GM19452 (cell line): ENCODE results near the gene TTC39C.

Experiments
- ATAC-seq: cut with Tn5 transposase; IDR thresholded peaks from one replicate; pipeline ENCODE4 v1.9.1; 2021; ENCODE audit not compliant: unreplicated experiment

The TTC39C gene

DNA sequence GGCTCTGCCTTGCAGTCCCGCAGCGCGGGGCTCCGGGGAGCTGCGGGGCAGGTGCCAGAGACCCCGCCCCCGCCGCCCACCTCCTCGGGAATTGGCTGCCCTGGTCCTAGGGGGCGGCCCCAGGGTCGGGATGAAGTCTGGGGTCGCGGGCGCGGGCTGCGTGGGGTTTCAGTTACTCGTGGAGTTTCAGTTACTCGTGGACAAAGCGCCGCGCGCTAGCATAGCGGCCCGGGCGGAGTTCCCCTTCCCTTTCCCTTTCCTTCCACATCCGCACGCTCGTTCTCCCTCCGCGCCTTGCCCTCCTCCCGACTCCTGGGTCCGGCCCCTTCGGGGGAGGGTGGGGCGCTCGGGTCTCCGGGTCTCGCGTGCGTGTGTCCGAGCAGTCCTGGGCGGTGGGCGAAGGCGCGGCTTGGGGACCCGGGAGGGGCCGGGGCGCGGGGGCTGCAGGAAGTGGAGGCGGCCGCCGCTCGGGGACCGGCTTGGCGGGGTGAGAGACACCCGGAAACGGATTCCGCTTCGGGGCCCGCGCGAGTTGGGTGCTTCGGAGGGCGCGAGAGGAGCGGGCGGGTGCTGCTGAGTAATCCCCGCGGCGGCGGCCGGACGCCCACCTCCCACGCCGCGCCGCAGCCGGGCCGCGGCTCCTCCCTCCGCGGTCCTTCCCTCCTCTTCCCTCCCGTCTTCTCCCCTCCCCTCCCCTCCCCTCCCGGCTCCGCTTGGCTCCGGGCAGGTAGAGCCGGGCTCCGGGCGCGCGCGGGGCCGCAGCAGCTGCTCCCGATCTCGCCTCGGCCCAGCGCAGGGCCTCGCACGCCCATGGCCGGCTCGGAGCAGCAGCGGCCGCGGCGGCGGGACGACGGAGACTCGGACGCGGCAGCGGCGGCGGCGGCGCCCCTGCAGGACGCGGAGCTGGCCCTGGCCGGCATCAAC is at the start of gene TTC39C:
TTC39C (plus strand) TSS at position 693 of the 924 bp plus-strand sequence; CDS start at position 811, 118 bp downstream.
- ATAC-seq = peak; percentile 40

DNA sequence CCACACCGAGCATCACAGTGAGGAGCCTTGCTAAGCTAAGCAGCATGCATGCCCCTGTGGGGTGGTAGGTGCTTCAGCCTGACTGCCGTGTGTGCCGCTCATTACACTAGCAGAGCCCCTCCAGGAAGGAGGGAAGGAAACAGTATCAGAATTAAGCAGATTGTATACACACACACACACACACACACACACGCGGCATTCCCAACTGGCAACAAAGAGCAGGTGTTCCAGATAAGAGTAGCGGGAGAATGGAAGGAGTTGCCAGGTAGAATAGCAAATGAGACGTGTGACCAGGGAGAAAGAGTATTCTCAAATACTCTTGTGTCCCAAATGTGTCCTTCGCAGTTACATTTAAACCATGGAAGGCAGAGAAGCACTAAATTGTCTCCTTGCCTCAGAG is 47.6 kb upstream of the TTC39C start:
- no peak for ATAC-seq

GRCh38 chr18:23967321-23968089 is 47.0 kb upstream of the TTC39C start:
- ATAC-seq = peak; percentile 70

DNA sequence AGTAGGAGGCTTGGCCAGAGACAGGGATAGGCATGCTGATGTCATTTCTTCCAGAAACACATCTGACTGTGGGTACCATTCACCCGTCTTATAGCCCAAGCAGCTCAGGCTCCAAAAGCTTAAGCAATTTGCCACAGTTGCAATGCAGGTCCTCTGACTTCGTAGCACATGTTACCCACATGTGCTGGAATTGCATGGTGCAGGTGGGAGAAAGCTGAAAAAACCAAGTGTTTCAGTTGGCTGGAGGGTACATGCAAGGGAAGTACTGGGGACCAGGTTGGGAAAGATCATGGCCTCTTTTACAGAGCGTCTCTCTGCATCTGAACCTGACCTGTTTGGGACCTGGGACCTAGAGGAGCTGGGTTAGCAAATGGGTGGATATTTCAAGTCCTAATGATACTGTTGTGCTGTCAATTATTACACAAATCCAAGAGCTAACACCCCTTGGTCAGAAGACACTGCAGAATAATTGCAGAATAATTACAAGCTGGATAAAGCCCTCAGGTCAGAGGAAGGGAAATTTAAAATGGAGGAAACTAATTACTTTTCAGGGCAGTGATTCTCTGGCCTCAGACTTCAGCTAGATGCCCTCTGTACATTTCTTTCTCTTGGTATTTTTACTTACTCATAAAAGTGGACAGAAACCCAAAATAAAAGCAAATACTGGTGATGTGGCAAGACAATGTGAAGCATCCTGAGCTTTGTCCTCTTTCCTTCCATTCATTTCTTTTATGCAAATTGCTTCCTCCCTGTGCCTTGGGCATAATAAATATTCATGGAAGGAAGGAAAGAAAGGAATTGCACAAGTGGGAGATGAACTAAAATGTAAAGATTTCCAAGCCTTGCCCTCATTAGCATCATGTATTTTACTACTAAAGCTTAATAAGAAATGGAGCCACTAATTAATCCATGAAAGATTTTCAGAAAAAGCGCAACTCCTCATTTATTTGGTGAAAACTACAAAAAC is 45.6 kb upstream of the TTC39C start:
- ATAC-seq = no peak

- ATAC-seq = no peak
Measured at GRCh38 chr18:23969664-23970063, 44.9 kb upstream of the TTC39C start.

GRCh38 chr18:23970161-23971096 is 44.1 kb upstream of the TTC39C start:
- no peak for ATAC-seq

- no peak for ATAC-seq
Measured at GRCh38 chr18:23971097-23971440, 43.5 kb upstream of the TTC39C start.

- no peak for ATAC-seq
Measured at GRCh38 chr18:23971666-23972230, 42.8 kb upstream of the TTC39C start.

- no peak for ATAC-seq
Measured at GRCh38 chr18:23972453-23972852, 42.1 kb upstream of the TTC39C start.

- no peak for ATAC-seq
Measured at GRCh38 chr18:23977103-23977502, 37.5 kb upstream of the TTC39C start.

DNA sequence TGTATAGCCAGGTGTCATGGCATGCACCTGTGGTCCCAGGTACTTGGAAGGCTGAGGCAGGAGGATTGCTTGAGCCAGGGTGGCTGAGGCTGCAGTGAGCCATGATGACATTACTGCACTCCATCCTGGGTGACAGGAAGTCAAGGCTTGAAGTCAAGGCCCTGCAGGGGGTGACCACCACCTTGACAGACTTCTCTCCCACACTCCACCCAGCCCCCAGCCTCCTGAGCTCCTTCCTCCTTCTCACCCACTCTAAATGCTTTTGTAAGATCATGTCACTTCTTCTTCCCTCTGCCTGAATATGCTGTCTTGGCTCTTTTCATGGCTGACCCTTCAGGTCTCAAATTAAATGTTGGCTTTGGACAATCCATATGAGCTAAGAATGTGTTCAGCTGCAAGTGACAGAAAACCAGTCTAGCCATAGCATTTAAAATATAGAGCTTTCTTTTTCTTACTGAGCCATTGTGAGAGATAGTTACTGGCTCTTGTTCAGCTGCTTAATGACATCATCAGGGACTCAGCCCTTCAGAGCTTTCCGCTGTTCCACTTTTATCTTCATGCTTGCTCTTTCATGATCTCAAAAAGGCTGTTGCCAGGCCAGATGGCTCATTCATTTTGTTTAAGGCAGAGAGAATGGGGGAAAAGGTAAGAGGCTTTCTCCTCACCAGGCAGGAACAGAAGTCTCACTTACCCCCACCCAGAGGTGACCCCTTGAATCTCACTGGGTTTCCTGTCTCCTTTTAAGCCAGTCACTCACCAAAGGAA is 36.7 kb upstream of the TTC39C start:
- no peak for ATAC-seq

GRCh38 chr18:23981369-23981980 is 33.1 kb upstream of the TTC39C start:
- peak; percentile 73 for ATAC-seq

DNA sequence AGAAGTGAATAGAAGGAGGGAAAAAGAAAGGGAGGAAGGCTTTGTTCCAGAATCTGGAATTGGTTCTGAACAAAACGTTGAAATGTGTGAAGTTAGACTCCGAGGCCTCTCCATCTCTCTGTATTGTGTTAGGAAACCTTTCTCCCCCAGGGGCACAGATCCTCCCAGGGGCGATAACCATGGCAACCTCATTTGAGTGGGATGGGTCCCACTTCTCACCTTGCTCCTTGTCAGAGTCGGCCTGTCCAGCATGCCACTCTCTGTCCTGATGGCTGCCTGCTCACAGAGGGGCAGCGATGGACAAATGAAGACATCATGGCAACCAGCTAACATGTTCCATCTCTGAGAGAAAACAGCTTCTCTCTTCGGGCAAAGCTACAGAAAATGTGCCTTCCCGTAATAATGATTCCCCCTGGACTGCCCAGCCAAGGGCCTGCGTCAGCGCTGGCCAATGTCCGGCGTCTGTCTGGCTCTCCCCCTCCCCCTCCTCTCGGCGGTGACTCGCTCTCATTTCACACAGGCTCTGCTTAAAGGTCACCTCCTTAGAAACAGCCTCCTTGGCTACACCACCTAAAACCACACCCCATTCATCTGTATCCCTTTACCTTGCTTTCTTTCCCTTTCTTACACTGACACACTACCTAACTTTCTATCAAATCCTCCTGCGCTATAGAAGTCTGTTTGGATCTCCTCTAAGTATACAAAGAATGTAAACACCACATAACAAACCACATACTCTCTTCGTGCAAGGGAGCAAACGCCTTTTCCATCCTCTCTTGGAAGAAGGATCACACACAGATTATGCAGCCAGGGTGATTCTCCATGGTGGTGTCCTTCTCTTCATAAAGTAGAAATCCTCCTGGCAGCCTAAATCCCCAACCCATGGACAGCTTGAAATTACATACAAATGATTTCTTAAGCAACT is 32.1 kb upstream of the TTC39C start:
- ATAC-seq = no peak

- no peak for ATAC-seq
Measured at GRCh38 chr18:23983112-23983511, 31.4 kb upstream of the TTC39C start.

- ATAC-seq = peak; percentile 78
Measured at GRCh38 chr18:23986600-23987359, 27.8 kb upstream of the TTC39C start.
